Measurements from ENCODE around the gene TPK1.
"Not testable (repeated sequence)": the region's sequence is repeated elsewhere in the genome, so short reads cannot be mapped to it uniquely, and the experiment has no call there.

The TPK1 gene

DNA sequence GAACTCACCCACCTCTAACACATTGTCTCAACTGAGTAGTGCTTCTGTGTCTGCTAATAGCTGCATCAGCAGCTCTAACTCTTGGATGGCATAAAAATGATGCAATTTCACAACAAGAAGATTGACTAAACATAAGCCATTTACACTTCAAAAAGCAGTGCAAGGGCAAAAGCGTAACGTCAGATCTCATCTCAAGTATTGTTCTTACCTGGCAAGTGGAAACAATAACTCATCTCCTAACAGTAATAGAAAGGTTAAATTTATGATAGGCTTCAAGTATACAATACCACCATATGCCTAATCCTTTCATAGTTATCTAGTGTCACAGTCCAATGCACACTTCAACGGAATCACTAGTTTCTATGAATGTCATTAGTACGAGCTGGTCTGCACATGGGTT is 14.8 kb downstream of the TPK1 start:
- DNase-seq, result no peak

DNA sequence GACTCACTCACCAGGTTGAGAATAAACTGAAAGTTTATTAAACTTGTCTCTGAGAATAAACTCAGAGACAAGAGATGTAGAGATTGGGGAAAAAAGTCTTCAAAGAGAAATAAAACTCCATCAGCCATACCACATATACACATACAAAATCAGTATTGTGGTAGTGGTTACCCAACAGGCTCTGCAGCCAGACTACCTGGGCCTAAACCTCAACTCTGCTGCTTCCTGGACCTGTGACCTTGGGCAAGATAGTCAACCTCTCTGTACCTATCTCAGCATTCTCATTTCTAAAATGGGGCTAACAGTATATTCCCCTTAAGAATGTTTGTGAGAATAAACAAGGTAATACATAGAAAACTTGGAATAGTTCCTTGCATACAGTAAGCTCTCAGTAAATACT is 15.3 kb downstream of the TPK1 start:
- no peak for DNase-seq

DNA sequence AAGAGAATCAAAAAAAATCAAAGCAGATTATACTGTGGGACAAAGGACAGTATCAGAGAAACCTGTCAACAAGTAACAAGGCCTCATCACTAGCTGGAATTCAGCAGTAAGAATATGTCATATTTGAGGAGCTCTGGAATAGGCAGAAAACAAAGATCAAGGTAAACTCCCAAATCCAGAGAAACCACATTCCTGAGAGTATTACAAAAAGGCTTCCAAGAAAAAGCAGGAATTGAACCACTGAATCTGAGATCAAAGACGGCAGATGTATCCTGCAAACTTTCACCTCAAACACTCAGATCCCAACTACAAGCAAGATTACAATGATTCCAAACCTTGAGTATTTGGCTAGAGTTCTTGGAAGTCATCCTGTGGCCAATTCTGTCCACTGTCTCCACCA is 16.3 kb downstream of the TPK1 start:
- DNase-seq, result no peak

DNA sequence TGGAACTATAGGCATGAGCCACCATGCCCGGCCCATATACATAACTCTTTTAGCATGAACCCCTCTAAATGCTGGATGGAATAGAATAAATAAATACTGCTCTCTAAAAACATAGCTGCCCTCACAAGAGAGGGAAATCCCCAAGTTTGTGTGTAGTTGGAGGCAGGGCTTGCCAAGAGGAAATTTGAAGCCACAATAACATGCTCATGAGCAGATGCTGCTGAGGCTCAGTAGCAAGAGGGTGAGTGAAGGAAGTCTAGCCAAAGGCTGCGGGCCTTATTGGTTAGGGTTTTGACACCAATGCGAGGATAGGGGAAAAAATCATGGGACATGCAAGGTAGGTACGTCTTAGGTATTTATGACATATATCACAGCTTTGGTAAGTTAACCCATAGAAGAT is 17.3 kb downstream of the TPK1 start:
- DNase-seq, result peak; percentile 79

DNA sequence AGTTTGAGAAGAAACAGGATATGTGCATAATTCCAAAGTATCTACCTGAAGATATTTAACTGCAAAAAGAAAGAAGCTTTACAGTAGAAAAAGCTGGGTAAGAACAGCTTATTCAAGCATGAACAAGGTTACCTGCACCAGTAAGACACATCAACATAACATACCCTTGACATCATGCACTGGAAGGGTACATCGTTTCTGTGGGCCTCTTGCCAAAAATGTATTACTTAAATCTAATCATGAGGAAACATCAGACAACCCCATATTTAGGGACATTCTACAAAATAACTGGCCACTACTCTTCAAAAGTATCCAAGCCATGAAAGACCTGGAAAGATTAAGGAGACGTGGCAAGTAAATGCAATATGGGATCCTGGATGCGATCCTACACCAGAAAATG is 18.9 kb downstream of the TPK1 start:
- no peak for DNase-seq

DNA sequence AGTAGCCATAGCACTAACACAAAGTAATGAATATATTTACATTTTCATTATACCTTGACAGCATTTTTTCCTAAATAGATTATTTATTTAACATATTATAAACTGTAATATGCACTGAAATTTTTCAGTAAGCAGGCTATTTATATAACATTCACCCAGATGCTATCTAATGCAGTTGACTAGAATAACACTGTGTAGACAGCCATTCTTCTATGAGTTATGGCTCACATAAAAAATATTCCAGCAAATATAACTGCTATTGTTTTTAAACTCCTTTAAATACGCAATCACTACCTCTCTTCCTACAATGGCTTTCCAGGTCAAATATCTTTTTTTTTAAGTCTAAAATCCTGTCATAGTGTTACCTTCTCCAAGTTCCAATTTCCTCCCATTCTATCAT is 21.6 kb downstream of the TPK1 start:
- no peak for DNase-seq

DNA sequence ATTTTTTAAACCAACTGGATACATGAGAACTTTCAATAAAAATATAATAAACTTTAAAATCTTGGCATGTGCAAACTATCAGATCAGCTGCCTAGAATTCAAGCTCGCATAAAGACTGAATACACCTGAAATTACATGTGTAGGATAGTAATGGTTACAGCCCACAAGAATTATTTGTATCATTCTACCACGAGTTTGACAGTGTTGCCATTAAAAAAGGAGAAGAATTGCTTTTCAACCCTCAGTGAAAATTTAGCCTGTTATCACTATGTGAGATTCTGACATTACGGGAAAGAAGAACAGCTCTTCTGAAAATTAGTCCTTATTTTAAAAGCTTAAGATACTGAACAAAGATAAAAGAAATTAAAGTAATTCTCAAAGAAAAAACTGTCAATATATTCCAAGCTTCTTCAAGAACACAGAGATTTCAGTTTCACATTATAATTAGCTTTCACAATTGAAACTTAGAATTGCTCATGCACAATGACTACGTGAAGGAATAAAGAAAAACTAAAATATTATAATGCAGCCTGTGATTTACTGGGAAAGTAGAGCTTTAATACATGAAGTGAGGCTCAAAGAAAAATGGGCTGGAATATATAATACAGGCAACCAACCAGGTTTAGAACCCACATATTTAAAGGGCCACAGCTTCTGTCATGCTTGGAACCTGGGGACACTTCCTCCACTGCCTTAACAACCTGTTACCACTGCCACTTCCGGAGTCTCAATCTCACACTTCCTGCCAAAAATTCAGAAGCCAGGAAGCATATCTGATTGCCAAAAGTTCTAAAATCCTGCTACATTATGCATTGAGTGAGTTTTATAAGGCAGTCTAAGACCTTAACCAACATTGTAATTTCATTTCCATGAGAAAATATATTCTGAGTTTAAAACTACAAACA is 23.2 kb downstream of the TPK1 start:
- DNase-seq, result peak; percentile 74

DNA sequence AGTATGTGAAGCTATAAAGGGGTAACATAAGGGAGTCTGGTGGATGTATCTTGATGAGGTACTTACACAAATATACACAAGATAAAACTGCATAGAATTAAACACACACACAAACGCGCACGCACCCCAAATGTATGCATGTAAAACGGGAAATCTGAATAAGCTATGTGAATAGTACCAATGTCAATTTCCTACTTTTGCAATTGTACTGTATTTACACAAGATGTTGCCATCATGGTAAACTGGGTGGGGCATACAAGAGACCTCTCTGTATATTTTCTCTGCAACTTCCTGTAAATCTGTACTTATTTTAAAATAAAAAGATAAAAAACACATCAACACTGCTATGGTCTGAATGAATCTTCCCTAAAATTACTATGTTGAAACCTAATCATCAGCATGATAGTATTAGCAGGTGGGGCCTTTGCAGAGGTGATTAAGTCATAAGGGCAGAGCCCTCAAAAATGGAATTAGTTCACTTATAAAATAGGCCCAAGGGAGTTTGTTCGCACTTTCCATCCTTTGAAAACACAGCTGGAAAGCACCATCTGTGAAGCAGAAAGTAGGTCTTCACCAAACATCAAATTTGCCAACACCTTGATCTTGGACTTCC is 30.1 kb downstream of the TPK1 start:
- no peak for DNase-seq

DNA sequence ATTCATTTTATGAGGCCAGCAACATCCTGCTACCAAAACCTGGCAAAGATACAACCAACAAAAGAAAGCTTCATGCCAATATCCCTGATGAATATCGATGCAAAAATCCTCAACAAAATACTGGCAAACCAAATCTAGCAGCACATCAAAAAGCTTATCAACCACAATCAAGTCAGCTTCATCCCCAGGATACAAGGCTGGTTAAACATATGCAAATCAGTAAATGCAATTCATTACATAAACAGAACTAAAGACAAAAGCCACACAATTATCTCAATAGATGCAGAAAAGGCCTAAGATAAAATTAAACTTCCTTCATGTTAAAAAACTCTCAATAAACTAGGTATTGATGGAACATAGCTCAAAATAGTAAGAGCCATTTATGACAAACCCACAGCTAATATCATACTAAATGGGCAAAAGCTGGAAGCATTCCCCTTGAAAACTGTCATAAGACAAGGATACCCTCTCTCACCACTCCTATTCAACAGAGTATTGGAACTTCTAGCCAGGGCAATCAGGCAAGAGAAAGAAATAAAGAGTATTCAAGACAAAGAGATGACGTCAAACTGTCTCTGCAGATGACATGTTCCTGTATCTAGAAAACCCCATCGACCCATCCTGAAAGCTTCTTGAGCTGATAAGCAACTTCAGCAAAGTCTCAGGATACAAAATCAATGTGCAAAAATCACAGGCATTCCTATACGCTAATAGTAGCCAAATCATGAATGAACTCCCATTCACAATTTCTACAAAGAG is 35.0 kb downstream of the TPK1 start:
- DNase-seq, result not testable (repeated sequence)

DNA sequence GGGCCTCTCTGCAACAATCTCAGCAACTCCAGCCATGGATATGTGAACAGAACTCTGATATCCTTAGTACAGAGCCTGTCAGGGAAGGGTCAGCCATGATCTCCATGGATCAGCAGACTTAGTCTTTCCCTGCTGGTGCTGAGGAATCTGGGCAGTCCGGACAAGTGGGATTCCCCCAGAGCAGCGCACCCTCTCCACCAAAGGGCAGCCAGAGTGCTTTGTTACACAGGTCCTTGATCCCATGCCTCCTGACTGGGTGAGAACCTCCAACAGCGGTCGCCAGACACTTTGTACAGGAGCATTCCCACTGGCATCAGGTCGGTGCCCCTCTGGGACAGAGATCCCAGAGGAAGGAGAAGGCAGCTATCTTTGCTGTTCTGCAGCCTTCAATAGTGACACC is 38.9 kb downstream of the TPK1 start:
- DNase-seq, result no peak

DNA sequence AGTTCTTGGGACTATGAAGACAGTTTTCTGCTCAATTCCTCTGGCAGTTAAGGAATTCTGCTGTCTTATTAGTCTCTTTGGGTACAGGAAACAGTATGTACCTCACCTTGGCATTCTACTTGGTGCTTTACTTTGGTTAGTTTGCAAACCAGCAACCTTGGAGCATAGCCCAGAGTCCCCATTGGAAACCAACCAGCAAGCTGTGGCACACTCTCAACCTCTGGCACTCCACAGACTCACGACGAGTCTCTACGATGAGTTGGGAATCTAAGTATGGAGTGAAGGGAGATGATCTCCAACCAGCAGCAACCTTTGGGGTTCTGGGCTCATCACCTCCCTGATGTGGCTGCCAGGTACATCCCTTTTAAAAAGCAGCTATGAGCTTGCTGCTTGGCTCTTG is 43.8 kb downstream of the TPK1 start:
- DNase-seq, result no peak

DNA sequence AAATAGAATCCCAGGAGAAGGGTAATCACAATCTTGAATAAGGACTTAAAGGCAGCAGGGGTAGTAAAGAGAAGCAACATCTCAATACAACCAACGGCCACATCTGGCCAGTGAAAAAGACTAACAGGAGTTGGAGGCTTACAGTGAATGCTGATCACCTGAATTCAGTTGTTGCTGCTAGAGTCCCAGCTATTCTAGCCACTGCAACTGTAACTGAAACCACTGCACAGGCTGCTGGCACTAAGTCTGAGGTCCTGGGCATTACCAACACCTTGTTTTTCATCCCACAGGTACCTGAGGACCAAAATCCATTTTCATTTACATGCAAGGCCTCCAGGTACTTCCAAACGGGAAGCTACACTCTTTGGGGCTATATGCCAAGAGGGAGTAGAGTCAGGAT is 44.4 kb downstream of the TPK1 start:
- DNase-seq, result no peak

DNA sequence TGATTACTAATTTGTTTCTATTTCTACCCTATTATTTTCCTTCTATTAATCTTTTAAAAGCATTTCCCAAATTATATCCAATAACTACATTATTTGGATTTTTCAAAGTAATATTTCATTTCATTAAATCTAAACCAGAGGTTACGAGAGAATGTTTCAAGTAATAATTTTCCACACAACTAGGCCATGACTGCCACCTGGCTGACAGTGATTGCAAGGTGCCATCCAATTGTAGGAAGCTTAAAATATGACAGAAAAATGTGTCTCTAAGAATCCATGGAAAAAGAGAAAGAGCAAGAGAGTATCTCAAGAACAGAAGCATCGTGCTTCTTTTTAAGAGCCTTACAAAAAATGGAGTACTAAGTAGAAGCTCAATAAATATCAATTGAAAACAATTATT is 48.7 kb downstream of the TPK1 start:
- DNase-seq, result no peak

DNA sequence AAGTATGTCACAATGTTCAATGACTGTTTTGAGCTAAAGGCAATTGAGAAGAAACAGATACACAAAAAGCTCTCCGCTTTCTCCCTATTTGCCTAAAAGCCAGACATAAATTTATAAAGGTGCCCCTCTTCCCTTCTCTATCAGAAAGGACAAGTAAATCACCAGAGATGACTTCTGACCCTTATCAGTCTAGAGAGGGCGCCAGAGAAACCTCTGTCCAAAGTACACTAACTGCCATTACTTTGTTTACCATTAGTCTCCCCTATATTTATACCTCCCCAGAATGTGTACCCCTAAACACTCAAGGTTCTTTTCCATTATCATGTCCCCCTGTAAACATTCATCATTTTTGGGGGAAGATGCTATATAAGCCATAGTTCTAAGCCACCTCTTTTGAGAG is 49.3 kb downstream of the TPK1 start:
- no peak for DNase-seq

DNA sequence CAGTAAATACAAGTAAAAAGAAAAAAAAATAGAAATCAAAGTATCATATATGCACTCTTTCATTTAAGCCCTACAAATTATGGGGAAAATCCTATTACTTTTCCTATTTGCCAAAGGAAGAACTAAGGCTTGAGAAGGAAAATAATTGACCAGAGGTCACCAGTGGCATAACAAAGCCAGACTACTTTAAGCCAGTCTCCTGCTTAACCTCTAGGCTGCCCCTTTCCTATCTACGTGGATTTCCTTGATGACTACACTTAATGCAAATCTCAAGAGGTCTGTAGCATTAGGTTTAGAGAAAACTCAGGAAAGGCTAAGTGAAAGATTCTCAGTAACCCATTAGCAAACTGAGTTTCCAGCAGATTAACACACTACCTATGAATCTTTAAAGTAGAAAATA is 49.8 kb downstream of the TPK1 start:
- no peak for DNase-seq

DNA sequence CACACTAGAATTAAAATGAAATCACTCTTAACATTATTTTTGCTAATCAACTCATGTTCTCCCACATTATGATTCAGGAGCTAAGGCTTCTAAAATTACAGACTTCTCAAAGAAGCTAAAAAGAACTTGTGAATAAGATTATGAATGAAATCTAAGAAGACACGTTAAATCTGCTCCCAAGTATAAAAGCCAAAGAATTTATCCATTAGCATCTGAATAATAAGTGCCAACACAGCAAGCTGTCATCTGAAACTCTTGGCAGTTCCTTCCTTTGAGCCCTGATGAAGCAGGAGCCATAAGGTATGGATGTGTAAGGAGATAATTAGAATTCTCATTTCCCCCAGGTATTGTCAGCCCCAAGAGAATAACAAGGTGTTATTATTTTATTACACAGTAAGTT is 50.3 kb downstream of the TPK1 start:
- no peak for DNase-seq

DNA sequence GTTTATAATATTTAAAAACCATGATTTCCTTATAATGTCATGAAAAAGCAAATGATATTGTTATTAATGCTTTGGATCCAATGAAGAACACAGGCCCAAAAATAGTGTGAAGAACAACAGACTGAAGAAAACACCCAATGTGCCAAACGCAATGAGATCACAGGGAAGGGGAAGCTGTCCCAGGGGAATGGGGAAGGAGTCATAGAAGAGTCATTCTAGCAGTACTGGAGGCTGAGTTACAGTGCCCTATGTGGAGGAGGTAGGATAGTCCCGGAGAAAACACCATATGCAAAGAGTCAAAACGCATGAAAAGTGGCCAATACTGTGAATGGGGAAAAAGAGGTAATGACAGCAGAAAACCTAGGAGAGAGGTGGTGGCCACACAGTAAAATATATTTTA is 50.9 kb downstream of the TPK1 start:
- no peak for DNase-seq

DNA sequence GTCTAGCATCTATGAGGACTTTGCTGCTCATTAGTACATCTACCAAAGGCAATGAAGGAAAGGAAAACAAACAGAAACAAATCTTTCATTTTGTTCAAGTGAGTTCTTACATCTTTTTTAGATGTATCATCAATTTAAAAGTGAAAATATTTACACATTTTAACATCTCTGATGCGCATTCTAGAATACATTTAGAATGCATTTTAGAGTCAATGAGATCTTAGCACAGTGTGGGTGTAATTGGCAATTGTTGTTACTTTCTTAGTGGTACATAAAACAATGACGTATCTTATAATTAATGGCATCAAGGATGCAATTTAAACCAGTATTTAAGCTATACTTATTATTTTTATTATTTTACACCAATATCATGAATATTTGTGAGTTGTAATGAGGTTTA is 51.4 kb downstream of the TPK1 start:
- DNase-seq, result no peak

DNA sequence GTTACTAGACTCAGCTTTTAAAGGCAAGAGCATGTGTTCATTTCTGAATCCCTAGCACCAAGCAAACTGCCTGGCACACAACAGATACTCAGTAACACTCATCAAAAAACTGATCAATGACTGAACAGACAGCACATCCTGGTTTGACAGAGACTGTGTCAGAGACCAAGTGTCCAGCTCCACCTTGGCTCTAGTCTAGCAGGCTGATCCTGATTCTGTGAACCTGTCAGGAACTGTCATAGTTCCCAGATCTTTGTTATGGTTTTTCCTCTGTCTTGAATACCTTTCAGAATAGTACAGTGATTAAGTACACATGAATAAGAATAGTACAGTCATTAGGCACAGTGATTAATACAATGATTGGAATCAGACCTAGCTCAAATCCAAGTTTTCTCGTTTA is 53.0 kb downstream of the TPK1 start:
- no peak for DNase-seq

DNA sequence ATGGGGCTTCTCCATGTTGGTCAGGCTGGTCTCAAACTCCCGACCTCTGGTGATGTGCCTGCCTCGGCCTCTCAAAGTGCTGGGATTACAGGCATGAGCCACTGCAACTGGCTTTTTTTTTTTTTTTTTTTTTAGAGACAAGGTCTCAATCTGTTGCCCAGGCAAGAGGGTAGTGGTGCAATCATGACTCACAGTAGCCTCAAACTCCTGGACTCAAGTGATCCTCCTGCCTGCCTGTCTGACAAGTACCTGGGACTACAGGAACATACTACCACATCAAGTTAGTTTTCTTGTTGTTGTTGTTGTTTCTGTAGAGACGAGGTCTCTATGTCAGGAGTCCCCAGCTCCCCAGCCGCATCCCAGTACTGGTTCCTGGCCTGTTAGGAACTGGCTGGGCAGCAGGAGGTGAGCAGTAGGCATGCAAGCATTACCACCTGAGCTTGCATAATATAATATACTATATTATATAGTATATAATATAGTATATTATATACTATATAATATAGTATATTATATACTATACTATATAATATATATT is 55.7 kb downstream of the TPK1 start:
- DNase-seq, result no peak

DNA sequence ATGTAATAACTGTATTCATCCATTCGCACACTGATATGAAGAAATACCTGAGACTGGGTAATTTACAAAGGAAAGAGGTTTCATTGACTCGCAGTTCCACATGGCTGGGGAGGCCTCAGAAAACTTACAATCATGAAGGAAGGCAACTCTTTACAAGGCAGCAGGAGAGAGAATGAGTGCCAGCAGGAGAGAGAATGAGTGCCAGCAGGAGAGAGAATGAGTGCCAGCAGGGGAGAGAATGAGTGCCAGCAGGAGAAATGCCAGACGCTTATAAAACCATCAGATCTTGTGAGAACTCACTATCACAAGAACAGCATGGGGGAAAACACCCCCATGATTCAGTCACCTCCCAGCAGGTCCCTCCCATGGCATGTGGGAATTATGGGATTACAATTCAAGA is 58.0 kb downstream of the TPK1 start:
- DNase-seq, result not testable (repeated sequence)

DNA sequence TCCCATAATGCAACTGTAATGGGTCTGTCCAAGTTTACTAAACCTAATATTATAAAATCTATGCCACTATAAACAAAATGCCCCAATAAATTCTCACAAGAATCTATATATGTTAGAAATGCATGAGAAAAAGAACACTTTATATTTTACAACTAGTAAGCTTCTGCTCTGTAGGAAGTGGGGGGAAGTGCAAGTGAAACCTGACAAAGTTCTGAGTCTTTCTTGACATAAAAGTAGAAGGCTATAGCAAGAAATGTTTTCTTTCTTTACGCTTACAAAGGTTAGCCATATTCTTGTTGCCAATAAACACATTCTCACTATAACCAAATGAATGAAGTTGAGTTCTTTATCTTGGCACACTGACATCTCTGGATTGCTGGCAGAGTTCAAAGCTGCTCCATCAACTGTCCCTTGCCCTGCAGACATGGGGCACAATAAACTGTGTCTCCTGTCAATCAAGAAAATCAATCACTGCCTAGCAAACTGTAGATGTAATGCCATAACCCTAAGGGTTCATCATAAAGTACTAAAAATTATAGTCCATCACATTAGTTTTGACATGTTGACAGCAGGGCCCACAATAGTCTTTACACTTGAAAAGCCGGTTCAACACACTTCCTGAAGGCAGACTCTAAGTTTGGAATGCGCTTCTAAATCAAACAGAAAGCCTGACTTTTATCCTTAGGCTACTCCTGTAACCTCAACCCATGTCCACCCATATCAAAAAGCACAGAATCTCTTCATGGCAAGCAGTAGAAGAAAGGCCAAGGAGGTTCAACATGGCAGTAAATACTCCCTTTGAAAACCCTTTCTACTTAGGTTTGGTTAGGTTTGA is 58.6 kb downstream of the TPK1 start:
- DNase-seq, result no peak

DNA sequence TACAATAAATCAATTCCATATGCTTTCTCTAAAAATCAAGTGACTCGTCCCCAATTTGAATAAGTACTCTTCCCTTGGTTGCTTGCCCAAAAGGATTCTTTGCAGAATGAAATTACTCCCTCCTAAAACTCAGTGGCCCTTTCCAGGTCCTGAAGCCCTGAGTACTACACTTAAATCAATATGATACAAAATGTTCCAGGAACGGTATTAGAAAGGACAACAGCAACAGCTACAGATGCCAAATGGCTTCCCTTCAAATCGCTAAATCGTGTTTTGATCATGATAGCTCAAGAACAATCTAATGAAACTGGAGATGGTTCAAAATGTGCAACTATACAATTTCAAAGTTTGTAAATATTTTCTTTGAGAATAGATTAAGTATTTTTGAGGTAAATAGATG is 59.4 kb downstream of the TPK1 start:
- DNase-seq, result no peak
